Brain microvascular endothelial cell (primary cell): ENCODE data around the gene TMEM219.
"Not testable (repeated sequence)": the region's sequence is repeated elsewhere in the genome, so short reads cannot be mapped to it uniquely, and the experiment has no call there.

Source experiments
- DNase-seq: peaks from one replicate; pipeline ENCODE4 v3.0.0-alpha.2; 2020
- H3K27ac ChIP-seq: fragments of 250-450 bp; sonication (Bioruptor Pico); 2 replicates; pipeline ENCODE4 v1.5.1; 2020; ENCODE audit warnings: mild to moderate bottlenecking, moderate library complexity
- H3K27me3 ChIP-seq: fragments of 250-450 bp; sonication (Bioruptor Pico); replicated peaks from 2 replicates; pipeline ENCODE4 v1.5.1; 2020; ENCODE audit warnings: mild to moderate bottlenecking
- H3K36me3 ChIP-seq: fragments of 250-450 bp; sonication (Bioruptor Pico); replicated peaks from 2 replicates; pipeline ENCODE4 v1.5.1; 2020; ENCODE audit warnings: mild to moderate bottlenecking
- H3K4me3 ChIP-seq: 2 replicates; pipeline ENCODE4 v1.5.1; 2011; ENCODE audit warnings: low read depth, mild to moderate bottlenecking, control low read depth, low read length, moderate library complexity
- CTCF ChIP-seq: IDR thresholded peaks from 2 replicates; pipeline ENCODE4 v1.5.1; 2011; ENCODE audit warnings: low read depth, mild to moderate bottlenecking, moderate library complexity, low read length, control low read depth, inconsistent platforms; ENCODE audit errors: missing control alignments
- in situ Hi-C: cut with HindIII; loops from 2 replicates; pipeline ENCODE4 v1.10.0; 2017; ENCODE audit warnings: low sequenced_read_pairs, low pct_ligation_motif_present

The TMEM219 gene

GRCh38 chr16:29925781-29926710 lies 35.8 kb upstream of the TMEM219 start, which contains the start of gene KCTD13:
TSS of gene KCTD13 (minus strand) at chr16:29926226. CDS start at chr16:29926033, 193 bp downstream.
- TF ChIP-seq CTCF = no peak
- in situ Hi-C loops = no loop called here
- Histone ChIP-seq H3K4me3 (peak within 1 kb of the TSS; percentile 92), H3K36me3 (peaks cover 9% of the 10 kb centered on the region), H3K27me3 (no peaks in the 10 kb centered on the region), H3K27ac (peak within 1 kb of the TSS; percentile 72)
- DNase-seq = peak; percentile 67

GRCh38 chr16:29926711-29927052 lies 35.2 kb upstream of the TMEM219 start:
- H3K36me3 ChIP-seq = peaks cover 5% of the 10 kb centered on the region
- H3K27ac ChIP-seq = peak overlapping the region; percentile 72
- no peak for TF ChIP-seq CTCF
- no peak for DNase-seq
- peak overlapping the region; percentile 92 for H3K4me3 ChIP-seq
- in situ Hi-C loops = no loop called here
- H3K27me3 ChIP-seq = no peaks in the 10 kb centered on the region

GRCh38 chr16:29927070-29927905 lies 34.6 kb upstream of the TMEM219 start:
- Histone ChIP-seq H3K27ac (no peak overlapping the region), H3K36me3 (peaks cover 5% of the 10 kb centered on the region), H3K27me3 (no peaks in the 10 kb centered on the region), H3K4me3 (peak overlapping the region; percentile 92)
- no peak for TF ChIP-seq CTCF
- in situ Hi-C loops = no loop called here
- DNase-seq = no peak

GRCh38 chr16:29931750-29932149 lies 30.1 kb upstream of the TMEM219 start:
- H3K36me3 ChIP-seq, H3K27ac ChIP-seq, H3K27me3 ChIP-seq, DNase-seq, in situ Hi-C loops, H3K4me3 ChIP-seq: not testable (repeated sequence)

GRCh38 chr16:29940656-29941055 lies 21.2 kb upstream of the TMEM219 start:
- Histone ChIP-seq H3K27ac (no peak overlapping the region), H3K4me3 (no peak overlapping the region), H3K27me3 (no peaks in the 10 kb centered on the region), H3K36me3 (no peaks in the 10 kb centered on the region)
- no peak for TF ChIP-seq CTCF
- DNase-seq = no peak
- in situ Hi-C loops = no loop called here
